GM15510 (cell line): ENCODE data around the gene MRGPRF.

Experiments
- POLR2A ChIP-seq: IDR thresholded peaks from 3 replicates; pipeline ENCODE4 v1.6.1; 2011; ENCODE audit warnings: borderline replicate concordance; ENCODE audit not compliant: insufficient read length; ENCODE audit errors: extremely low read depth

Gene MRGPRF

GRCh38 chr11:69014898-69015549 lies 2.0 kb upstream of the MRGPRF start:
- TF ChIP-seq POLR2A, result no peak

- TF ChIP-seq POLR2A, result no peak
Measured at GRCh38 chr11:69014084-69014851, 1.2 kb upstream of the MRGPRF start.

- TF ChIP-seq POLR2A, result no peak
Measured at GRCh38 chr11:69012092-69013008, 696 bp downstream of the MRGPRF start.

- TF ChIP-seq POLR2A, result no peak
Measured at GRCh38 chr11:69011624-69012091, 1.4 kb downstream of the MRGPRF start.

GRCh38 chr11:69010964-69011623 lies 2.0 kb downstream of the MRGPRF start:
- TF ChIP-seq POLR2A, result no peak

GRCh38 chr11:69010361-69010891 lies 2.6 kb downstream of the MRGPRF start:
- TF ChIP-seq POLR2A, result no peak

- TF ChIP-seq POLR2A, result no peak
Measured at GRCh38 chr11:69009441-69010211, 3.4 kb downstream of the MRGPRF start.

- no peak for TF ChIP-seq POLR2A
Measured at GRCh38 chr11:69008737-69009440, 4.2 kb downstream of the MRGPRF start.

DNA sequence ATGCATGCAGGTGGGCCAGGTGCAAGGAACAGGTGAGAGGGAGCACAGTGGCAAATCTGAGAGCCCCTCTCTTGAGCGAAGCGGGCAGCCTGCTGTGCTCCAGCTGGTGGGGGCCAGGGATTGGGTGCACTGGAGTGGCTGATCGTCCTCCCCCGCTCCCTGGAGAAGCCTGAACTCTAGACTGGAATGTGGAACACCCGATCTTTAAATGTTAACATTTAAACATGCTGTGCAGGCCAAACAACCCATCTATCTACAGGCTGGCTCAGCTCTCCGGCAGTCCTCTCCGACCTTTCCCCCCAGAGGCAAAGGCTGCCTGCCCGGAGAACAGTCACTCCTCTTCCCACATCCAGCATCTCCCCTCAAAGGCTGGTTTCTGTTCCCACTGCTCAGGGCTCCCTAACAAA lies 5.1 kb downstream of the MRGPRF start:
- no peak for TF ChIP-seq POLR2A

DNA sequence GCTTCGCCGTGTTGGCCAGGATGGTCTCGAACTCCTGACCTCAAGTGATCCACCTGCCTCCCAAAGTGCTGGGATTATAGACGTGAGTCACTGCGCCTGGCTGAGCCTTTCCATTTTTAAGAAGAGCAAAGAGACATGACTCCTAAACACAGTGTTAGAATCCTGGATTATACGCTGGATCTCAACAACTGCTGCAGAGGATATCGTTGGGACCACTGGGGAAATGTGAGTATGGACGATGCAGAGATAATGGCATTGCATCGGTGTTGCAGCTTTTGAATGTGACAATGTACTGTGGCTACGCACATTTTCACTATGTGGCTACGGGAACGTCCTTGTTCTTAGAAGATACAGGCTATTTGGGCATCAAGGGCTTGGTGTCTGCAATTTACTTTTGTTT lies 6.2 kb downstream of the MRGPRF start:
- no peak for TF ChIP-seq POLR2A

GRCh38 chr11:69005631-69006368 lies 7.2 kb downstream of the MRGPRF start:
- no peak for TF ChIP-seq POLR2A

DNA sequence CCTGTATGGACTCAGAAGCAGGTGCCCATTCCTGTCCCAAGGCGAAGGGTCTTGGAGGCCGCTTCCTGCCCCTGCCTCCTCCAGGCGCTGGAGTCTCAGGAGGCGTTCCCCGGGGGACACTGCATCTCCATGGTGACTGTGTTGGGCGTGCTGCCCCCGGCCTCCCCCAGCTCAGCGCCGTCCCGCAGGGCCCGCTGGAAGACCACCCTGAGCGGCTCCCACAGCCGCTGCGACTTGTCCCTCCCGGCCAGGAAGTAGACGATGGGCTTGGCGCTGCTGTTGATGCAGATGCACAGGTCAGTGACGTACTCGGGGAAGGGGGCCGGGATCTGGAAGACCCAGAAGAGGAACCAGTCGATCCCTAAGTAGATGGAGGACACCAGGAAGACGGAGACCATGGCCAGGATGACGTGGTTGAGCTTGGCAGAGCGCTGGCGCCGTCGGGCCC lies 7.8 kb downstream of the MRGPRF start:
- TF ChIP-seq POLR2A, result no peak

GRCh38 chr11:69004411-69005182 lies 8.4 kb downstream of the MRGPRF start:
- no peak for TF ChIP-seq POLR2A
